Activated B cell treated with CpG ODN at 0.5 μM for 24 hours (primary cell): ENCODE measurements around the gene WDR86. TPM values are rescaled to one million over a fixed set of nuclear protein-coding genes. Genes with fewer than 3 reads are reported as not detected.

ENCODE experiments used
- ATAC-seq: fragments of 200-7000 bp; cut with Tn5 transposase; one replicate; pipeline ENCODE4 v1.10.0; 2021; ENCODE audit warnings: low read depth, mild to moderate bottlenecking, moderate library complexity
- CTCF ChIA-PET: fragments of 350-600 bp; sonication (Branson Sonifier 250); formaldehyde crosslinking; loops from one replicate; lab custom pipeline; 2021; ENCODE audit warnings: antibody characterized with exemption; lab: Charles Lee
- POLR2A ChIA-PET: fragments of 350-600 bp; sonication (Branson Sonifier 250); formaldehyde crosslinking; loops from one replicate; lab custom pipeline; 2021; ENCODE audit warnings: antibody characterized with exemption; lab: Charles Lee
- DNase-seq: peaks from one replicate; pipeline ENCODE4 v3.0.0; 2022
- H3K27ac Mint-ChIP-seq: one replicate; pipeline ENCODE4 v1.8.0; 2020; ENCODE audit warnings: mixed read lengths
- H3K27me3 Mint-ChIP-seq: one replicate; pipeline ENCODE4 v1.8.0; 2021; ENCODE audit warnings: mixed read lengths
- H3K36me3 Mint-ChIP-seq: one replicate; pipeline ENCODE4 v1.8.0; 2021; ENCODE audit warnings: low read depth, mixed read lengths
- H3K4me1 Mint-ChIP-seq: one replicate; pipeline ENCODE4 v1.8.0; 2021; ENCODE audit warnings: mixed read lengths
- H3K4me3 Mint-ChIP-seq: one replicate; pipeline ENCODE4 v1.8.0; 2020; ENCODE audit warnings: mild to moderate bottlenecking, mixed read lengths
- H3K9me3 Mint-ChIP-seq: one replicate; pipeline ENCODE4 v1.8.0; 2020; ENCODE audit warnings: mixed read lengths
- CTCF ChIP-seq: fragments of 200-600 bp; IDR thresholded peaks from one replicate; pipeline ENCODE4 v1.8.0; 2022; ENCODE audit warnings: antibody characterized with exemption, mild to moderate bottlenecking
- intact Hi-C: fragments of 100-400 bp; cut with micrococcal nuclease; formaldehyde crosslinking; loops from one replicate; pipeline ENCODE4 v1.15.1; 2024
- total RNA-seq: library from RNA; stranded (reverse); gene quantifications from 2 replicates; pipeline ENCODE4 v1.2.3, GENCODE V29; 2022

The WDR86 gene
- total RNA-seq, 1 donor from 2014 or later = 0.33 TPM

GRCh38 chr7:151349507-151349853, 60.4 kb downstream of the WDR86 start:
- no peak for TF ChIP-seq CTCF
- Mint-ChIP-seq H3K9me3 (no peaks in the 10 kb centered on the region), H3K36me3 (peaks cover 57% of the 10 kb centered on the region), H3K27ac (peak overlapping the region; percentile 99), H3K4me3 (peak overlapping the region; percentile 88), H3K4me1 (peaks cover 64% of the 10 kb centered on the region), H3K27me3 (no peaks in the 10 kb centered on the region)
- ATAC-seq = peak; percentile 75
- ChIA-PET POLR2A (interaction anchor here (0.9 to 2.7 kb wide), 4 partner anchors 8 to 284 kb away, joined by 3 to 25 read pairs (median 12); partner anchors contain the start of gene NUB1), CTCF (interaction anchor here (4.3 to 7.4 kb wide), 2 partner anchors 10 to 33 kb away, joined by 27 to 205 read pairs; partner anchors contain the start of gene NUB1)
- peak; percentile 57 for DNase-seq
- intact Hi-C loops = loop anchor here (10.0 kb wide), 3 partner anchors 295 to 1635 kb away; partner anchors contain the start of genes CDK5, SLC4A2 and XRCC2

GRCh38 chr7:151348970-151349369, 60.9 kb downstream of the WDR86 start:
- DNase-seq = no peak
- CTCF ChIA-PET = interaction anchor here (4.3 to 7.4 kb wide), 2 partner anchors 9 to 32 kb away, joined by 27 to 205 read pairs; partner anchors contain the start of gene NUB1
- H3K27me3 Mint-ChIP-seq = no peaks in the 10 kb centered on the region
- no peak for ATAC-seq
- H3K27ac Mint-ChIP-seq = peak overlapping the region; percentile 99
- intact Hi-C loops = loop anchor here (10.0 kb wide), 3 partner anchors 294 to 1634 kb away; partner anchors contain the start of genes CDK5, SLC4A2 and XRCC2
- no peak for TF ChIP-seq CTCF
- POLR2A ChIA-PET = interaction anchor here (0.9 kb wide), 1 partner anchor 283 kb away, joined by 3 read pairs; no protein-coding TSS in a partner anchor
- H3K4me3 Mint-ChIP-seq = peak overlapping the region; percentile 88
- H3K9me3 Mint-ChIP-seq = no peaks in the 10 kb centered on the region
- H3K4me1 Mint-ChIP-seq = peaks cover 64% of the 10 kb centered on the region
- H3K36me3 Mint-ChIP-seq = peaks cover 54% of the 10 kb centered on the region

- Mint-ChIP-seq H3K27me3 (no peaks in the 10 kb centered on the region), H3K9me3 (no peaks in the 10 kb centered on the region), H3K27ac (peak overlapping the region; percentile 80), H3K4me3 (no peak overlapping the region), H3K36me3 (peaks cover 50% of the 10 kb centered on the region), H3K4me1 (peaks cover 74% of the 10 kb centered on the region)
- no peak for ATAC-seq
- no peak for DNase-seq
- ChIA-PET POLR2A (no interaction called here), CTCF (no interaction called here)
- intact Hi-C loops = loop anchor here (10.0 kb wide), 3 partner anchors 292 to 1632 kb away; partner anchors contain the start of genes CDK5, SLC4A2 and XRCC2
- no peak for TF ChIP-seq CTCF
These were observed 62.6 kb downstream of the WDR86 start for GRCh38 chr7:151347200-151347599.

GRCh38 chr7:151346470-151346769, 63.4 kb downstream of the WDR86 start:
- TF ChIP-seq CTCF = no peak
- peaks cover 46% of the 10 kb centered on the region for H3K36me3 Mint-ChIP-seq
- no peak overlapping the region for H3K4me3 Mint-ChIP-seq
- POLR2A ChIA-PET = no interaction called here
- H3K27ac Mint-ChIP-seq = no peak overlapping the region
- CTCF ChIA-PET = no interaction called here
- peaks cover 66% of the 10 kb centered on the region for H3K4me1 Mint-ChIP-seq
- no peaks in the 10 kb centered on the region for H3K9me3 Mint-ChIP-seq
- intact Hi-C loops = loop anchor here (10.0 kb wide), 3 partner anchors 292 to 1632 kb away; partner anchors contain the start of genes CDK5, SLC4A2 and XRCC2
- ATAC-seq (no peak), DNase-seq (no peak)
- H3K27me3 Mint-ChIP-seq = no peaks in the 10 kb centered on the region

GRCh38 chr7:151345576-151346469, 64.0 kb downstream of the WDR86 start:
- no peak for TF ChIP-seq CTCF
- intact Hi-C loops = loop anchor here (10.0 kb wide), 3 partner anchors 291 to 1631 kb away; partner anchors contain the start of genes CDK5, SLC4A2 and XRCC2
- DNase-seq = no peak
- peaks cover 43% of the 10 kb centered on the region for H3K36me3 Mint-ChIP-seq
- H3K4me3 Mint-ChIP-seq = no peak overlapping the region
- H3K4me1 Mint-ChIP-seq = peaks cover 60% of the 10 kb centered on the region
- no peaks in the 10 kb centered on the region for H3K9me3 Mint-ChIP-seq
- peak overlapping the region; percentile 48 for H3K27ac Mint-ChIP-seq
- ChIA-PET POLR2A (no interaction called here), CTCF (interaction anchor here (1.6 kb wide), 1 partner anchor 30 kb away, joined by 11 read pairs; no protein-coding TSS in a partner anchor)
- no peak for ATAC-seq
- no peaks in the 10 kb centered on the region for H3K27me3 Mint-ChIP-seq
